HEK293 (cell line): Measurements from ENCODE around the gene PAXX.
A peak's percentile ranks its signal among the peaks of the same experiment; 100 is the strongest.

Experiments used
- CTCF ChIA-PET: fragments of 350-600 bp; formaldehyde crosslinking; extraction: SDS; loops from one replicate; lab custom pipeline; 2021; ENCODE audit warnings: antibody characterized with exemption; lab: Yijun Ruan, JAX
- POLR2A ChIA-PET: fragments of 300-600 bp; formaldehyde crosslinking; extraction: SDS; loops from one replicate; lab custom pipeline; 2020; ENCODE audit warnings: antibody characterized with exemption, inconsistent platforms; lab: Yijun Ruan, JAX
- H3K27ac ChIP-seq: fragments of 200-500 bp; sonication (Bioruptor generic); 2 replicates; pipeline ENCODE4 v1.5.1; 2014; ENCODE audit warnings: low read depth, low read length, control low read depth, inconsistent platforms; ENCODE audit errors: extremely low read depth
- H3K36me3 ChIP-seq, 2 experiments: fragments of 200-500 bp in 1 of 2; sonication (Bioruptor generic) in 1 of 2; 1 replicate in 1 of 2; 2 replicates in 1 of 2; pipeline ENCODE4 v1.5.1; 2014 to 2017; ENCODE audit warnings: inconsistent platforms in 2 of 2, low read length in 2 of 2; ENCODE audit not compliant: control insufficient read depth in 2 of 2, insufficient read depth in 1 of 2
- H3K4me1 ChIP-seq: fragments of 200-500 bp; sonication (Bioruptor generic); 2 replicates; pipeline ENCODE4 v1.5.1; 2014; ENCODE audit warnings: mild to moderate bottlenecking, low read length, inconsistent platforms; ENCODE audit not compliant: control insufficient read depth, insufficient read depth
- H3K4me3 ChIP-seq: 2 replicates; pipeline ENCODE4 v1.5.1; 2011; ENCODE audit warnings: low read depth, mild to moderate bottlenecking, control low read depth, low read length, moderate library complexity
- H3K9me3 ChIP-seq: fragments of 200-500 bp; sonication (Bioruptor generic); 2 replicates; pipeline ENCODE4 v1.5.1; 2014; ENCODE audit warnings: low read depth, low read length, inconsistent platforms; ENCODE audit not compliant: control insufficient read depth, insufficient read depth
- GLIS1 ChIP-seq: fragments of 450-650 bp; formaldehyde crosslinking; IDR thresholded peaks from 2 replicates; pipeline ENCODE4 v1.5.1; 2016; ENCODE audit warnings: missing biosample characterization, missing genetic modification characterization
- GLIS2 ChIP-seq: fragments of 450-650 bp; formaldehyde crosslinking; IDR thresholded peaks from 2 replicates; pipeline ENCODE4 v1.5.1; 2016; ENCODE audit warnings: missing biosample characterization, missing genetic modification characterization
- KLF10 ChIP-seq: fragments of 450-650 bp; IDR thresholded peaks from 2 replicates; pipeline ENCODE4 v1.5.1; 2018; ENCODE audit warnings: missing biosample characterization, mild to moderate bottlenecking, missing genetic modification characterization
- KLF7 ChIP-seq: fragments of 450-650 bp; formaldehyde crosslinking; IDR thresholded peaks from 2 replicates; pipeline ENCODE4 v1.5.1; 2016; ENCODE audit warnings: missing biosample characterization, missing genetic modification characterization, borderline replicate concordance
- ZNF10 ChIP-seq: fragments of 450-650 bp; formaldehyde crosslinking; IDR thresholded peaks from 2 replicates; pipeline ENCODE4 v1.5.1; 2017; ENCODE audit warnings: missing biosample characterization, missing genetic modification characterization
- ZNF184 ChIP-seq: fragments of 450-650 bp; IDR thresholded peaks from 2 replicates; pipeline ENCODE4 v1.5.1; 2018; ENCODE audit warnings: missing biosample characterization, mild to moderate bottlenecking, missing genetic modification characterization
- ZNF223 ChIP-seq: fragments of 450-650 bp; formaldehyde crosslinking; IDR thresholded peaks from 2 replicates; pipeline ENCODE4 v1.5.1; 2016; ENCODE audit warnings: missing biosample characterization, missing genetic modification characterization
- ZNF549 ChIP-seq: fragments of 450-650 bp; IDR thresholded peaks from 2 replicates; pipeline ENCODE4 v1.5.1; 2018; ENCODE audit warnings: missing biosample characterization, missing genetic modification characterization, mild to moderate bottlenecking, inconsistent platforms, moderate library complexity
- ZNF558 ChIP-seq: fragments of 450-650 bp; formaldehyde crosslinking; IDR thresholded peaks from 2 replicates; pipeline ENCODE4 v1.5.1; 2016; ENCODE audit warnings: missing biosample characterization, missing genetic modification characterization
- TF ChIP-seq, protein P1 (sequence below): fragments of 450-650 bp; formaldehyde crosslinking; IDR thresholded peaks from 2 replicates; pipeline ENCODE4 v1.5.1; 2016; ENCODE audit warnings: missing biosample characterization, missing genetic modification characterization, borderline replicate concordance
- TF ChIP-seq, protein P2 (sequence below): fragments of 450-650 bp; formaldehyde crosslinking; IDR thresholded peaks from 2 replicates; pipeline ENCODE4 v1.5.1; 2016; ENCODE audit warnings: missing biosample characterization, missing genetic modification characterization
- TF ChIP-seq, protein P3 (sequence below): fragments of 450-650 bp; formaldehyde crosslinking; conservative IDR thresholded peaks from 2 replicates; pipeline ENCODE4 v1.5.1; 2016; ENCODE audit warnings: low read depth, missing biosample characterization, missing genetic modification characterization
- TF ChIP-seq, protein P4 (sequence below): fragments of 450-650 bp; formaldehyde crosslinking; IDR thresholded peaks from 2 replicates; pipeline ENCODE4 v1.5.1; 2016; ENCODE audit warnings: missing biosample characterization, missing genetic modification characterization
- TF ChIP-seq, protein P5 (sequence below): fragments of 450-650 bp; formaldehyde crosslinking; IDR thresholded peaks from 2 replicates; pipeline ENCODE4 v1.5.1; 2016; ENCODE audit warnings: missing biosample characterization, missing genetic modification characterization

Gene PAXX

DNA sequence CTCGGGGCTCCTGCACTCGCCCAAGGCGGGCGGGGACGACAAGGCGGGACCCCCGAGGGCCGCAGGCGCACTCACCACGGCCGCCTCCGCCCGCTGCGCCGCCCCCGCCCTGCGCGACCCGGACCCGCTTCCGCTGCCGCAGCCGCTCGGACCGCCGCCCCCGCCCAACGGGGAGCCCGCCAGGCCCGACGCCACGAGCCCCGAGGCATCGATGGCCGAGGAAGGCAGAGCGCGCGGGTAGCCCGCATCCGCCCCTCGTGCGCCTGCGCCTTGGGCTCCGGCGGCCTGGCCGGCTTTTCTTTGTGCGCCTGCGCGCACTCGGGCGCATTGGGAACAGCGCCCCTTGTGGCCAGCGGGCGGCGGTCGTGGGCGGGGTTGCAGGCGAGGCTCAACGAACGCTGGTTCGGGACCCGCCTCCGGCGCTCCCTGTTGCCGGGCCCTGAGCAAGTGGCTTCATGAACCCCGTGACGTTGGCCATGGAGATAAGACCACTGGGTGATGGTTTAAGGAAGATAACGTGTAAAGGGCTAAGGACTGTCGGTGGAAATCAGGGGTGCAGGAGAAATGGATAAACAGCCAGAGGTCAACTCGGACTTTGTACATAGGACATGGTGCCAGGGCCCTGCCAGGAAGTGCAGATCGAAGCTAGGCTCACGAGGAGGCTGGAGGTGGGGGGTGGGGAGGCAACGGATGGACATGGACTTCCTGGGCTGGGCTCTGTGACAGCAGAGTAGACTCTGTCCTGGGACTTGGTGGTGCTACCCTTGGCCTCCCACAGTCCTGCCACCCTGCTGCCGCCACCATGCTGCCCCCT, 47.5 kb upstream of the PAXX start, which contains the start of the genes C8G and FBXW5 (continued):
- TF ChIP-seq, protein P1, sequence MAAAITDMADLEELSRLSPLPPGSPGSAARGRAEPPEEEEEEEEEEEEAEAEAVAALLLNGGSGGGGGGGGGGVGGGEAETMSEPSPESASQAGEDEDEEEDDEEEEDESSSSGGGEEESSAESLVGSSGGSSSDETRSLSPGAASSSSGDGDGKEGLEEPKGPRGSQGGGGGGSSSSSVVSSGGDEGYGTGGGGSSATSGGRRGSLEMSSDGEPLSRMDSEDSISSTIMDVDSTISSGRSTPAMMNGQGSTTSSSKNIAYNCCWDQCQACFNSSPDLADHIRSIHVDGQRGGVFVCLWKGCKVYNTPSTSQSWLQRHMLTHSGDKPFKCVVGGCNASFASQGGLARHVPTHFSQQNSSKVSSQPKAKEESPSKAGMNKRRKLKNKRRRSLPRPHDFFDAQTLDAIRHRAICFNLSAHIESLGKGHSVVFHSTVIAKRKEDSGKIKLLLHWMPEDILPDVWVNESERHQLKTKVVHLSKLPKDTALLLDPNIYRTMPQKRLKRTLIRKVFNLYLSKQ (tag by site-specific recombination), result no peak
- TF ChIP-seq KLF7 (tag by site-specific recombination) (peak; percentile 84; the same call in 1 of the 2 replicates), ZNF558 (no peak)

DNA sequence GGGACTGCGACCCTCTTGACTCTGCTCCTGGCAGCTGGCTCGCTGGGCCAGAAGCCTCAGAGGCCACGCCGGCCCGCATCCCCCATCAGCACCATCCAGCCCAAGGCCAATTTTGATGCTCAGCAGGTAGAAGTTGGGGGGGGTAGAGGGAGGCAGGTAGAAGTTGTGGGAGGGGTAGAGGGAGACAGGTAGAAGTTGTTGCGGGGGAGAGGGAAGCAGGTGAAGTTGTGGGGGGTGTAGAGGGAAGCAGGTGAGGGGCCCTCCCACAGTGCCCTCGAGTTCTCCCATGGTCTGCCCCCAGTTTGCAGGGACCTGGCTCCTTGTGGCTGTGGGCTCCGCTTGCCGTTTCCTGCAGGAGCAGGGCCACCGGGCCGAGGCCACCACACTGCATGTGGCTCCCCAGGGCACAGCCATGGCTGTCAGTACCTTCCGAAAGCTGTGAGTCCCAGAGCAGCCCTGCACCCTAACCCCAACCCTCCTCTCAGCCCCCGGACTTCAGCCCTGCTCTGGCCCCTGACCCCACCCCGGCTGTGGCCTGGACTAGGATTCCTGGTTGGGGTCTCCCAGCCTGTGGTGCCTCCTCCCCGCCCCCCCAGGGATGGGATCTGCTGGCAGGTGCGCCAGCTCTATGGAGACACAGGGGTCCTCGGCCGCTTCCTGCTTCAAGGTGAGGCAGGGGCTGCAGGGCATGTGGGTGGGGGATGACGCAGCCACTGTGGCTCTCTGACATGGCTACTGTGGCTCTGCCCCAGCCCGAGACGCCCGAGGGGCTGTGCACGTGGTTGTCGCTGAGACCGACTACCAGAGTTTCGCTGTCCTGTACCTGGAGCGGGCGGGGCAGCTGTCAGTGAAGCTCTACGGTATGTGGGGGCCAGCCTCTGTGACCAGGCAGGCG, 46.6 kb upstream of the PAXX start:
- no peak overlapping the region for H3K4me3 ChIP-seq
- H3K4me1 ChIP-seq, result no peaks in the 10 kb centered on the region; the same call in 1 of the 2 replicates
- H3K27ac ChIP-seq, result no peak overlapping the region
- CTCF ChIA-PET, result interaction anchor here (0.6 to 5.7 kb wide), 13 partner anchors 9 to 281 kb away, joined by 3 to 119 read pairs (median 4); partner anchors contain the start of genes PAXX, RNF224 and TRAF2
- no peaks in the 10 kb centered on the region for H3K9me3 ChIP-seq
- POLR2A ChIA-PET, result interaction anchor here (1.6 kb wide), 1 partner anchor 89 kb away, joined by 3 read pairs; no protein-coding TSS in a partner anchor
- peaks cover 0 to 28% of the 10 kb centered on the region in 2 experiments; a peak in 1 of 3 replicates for H3K36me3 ChIP-seq
- TF ChIP-seq GLIS1 (tag by site-specific recombination) (peak; percentile 68), ZNF184 (tag by site-specific recombination) (no peak), ZNF549 (tag by site-specific recombination) (no peak), ZNF223 (tag by site-specific recombination) (no peak), KLF10 (tag by site-specific recombination) (no peak), GLIS2 (tag by site-specific recombination) (peak; percentile 66), ZNF10 (peak; percentile 64; the same call in 1 of the 2 replicates)
- TF ChIP-seq, protein P2, sequence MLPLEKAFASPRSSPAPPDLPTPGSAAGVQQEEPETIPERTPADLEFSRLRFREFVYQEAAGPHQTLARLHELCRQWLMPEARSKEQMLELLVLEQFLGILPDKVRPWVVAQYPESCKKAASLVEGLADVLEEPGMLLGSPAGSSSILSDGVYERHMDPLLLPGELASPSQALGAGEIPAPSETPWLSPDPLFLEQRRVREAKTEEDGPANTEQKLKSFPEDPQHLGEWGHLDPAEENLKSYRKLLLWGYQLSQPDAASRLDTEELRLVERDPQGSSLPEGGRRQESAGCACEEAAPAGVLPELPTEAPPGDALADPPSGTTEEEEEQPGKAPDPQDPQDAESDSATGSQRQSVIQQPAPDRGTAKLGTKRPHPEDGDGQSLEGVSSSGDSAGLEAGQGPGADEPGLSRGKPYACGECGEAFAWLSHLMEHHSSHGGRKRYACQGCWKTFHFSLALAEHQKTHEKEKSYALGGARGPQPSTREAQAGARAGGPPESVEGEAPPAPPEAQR (tag by site-specific recombination), result no peak
- TF ChIP-seq, protein P3, sequence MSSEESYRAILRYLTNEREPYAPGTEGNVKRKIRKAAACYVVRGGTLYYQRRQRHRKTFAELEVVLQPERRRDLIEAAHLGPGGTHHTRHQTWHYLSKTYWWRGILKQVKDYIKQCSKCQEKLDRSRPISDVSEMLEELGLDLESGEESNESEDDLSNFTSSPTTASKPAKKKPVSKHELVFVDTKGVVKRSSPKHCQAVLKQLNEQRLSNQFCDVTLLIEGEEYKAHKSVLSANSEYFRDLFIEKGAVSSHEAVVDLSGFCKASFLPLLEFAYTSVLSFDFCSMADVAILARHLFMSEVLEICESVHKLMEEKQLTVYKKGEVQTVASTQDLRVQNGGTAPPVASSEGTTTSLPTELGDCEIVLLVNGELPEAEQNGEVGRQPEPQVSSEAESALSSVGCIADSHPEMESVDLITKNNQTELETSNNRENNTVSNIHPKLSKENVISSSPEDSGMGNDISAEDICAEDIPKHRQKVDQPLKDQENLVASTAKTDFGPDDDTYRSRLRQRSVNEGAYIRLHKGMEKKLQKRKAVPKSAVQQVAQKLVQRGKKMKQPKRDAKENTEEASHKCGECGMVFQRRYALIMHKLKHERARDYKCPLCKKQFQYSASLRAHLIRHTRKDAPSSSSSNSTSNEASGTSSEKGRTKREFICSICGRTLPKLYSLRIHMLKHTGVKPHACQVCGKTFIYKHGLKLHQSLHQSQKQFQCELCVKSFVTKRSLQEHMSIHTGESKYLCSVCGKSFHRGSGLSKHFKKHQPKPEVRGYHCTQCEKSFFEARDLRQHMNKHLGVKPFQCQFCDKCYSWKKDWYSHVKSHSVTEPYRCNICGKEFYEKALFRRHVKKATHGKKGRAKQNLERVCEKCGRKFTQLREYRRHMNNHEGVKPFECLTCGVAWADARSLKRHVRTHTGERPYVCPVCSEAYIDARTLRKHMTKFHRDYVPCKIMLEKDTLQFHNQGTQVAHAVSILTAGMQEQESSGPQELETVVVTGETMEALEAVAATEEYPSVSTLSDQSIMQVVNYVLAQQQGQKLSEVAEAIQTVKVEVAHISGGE, result no peak
- TF ChIP-seq, protein P4, sequence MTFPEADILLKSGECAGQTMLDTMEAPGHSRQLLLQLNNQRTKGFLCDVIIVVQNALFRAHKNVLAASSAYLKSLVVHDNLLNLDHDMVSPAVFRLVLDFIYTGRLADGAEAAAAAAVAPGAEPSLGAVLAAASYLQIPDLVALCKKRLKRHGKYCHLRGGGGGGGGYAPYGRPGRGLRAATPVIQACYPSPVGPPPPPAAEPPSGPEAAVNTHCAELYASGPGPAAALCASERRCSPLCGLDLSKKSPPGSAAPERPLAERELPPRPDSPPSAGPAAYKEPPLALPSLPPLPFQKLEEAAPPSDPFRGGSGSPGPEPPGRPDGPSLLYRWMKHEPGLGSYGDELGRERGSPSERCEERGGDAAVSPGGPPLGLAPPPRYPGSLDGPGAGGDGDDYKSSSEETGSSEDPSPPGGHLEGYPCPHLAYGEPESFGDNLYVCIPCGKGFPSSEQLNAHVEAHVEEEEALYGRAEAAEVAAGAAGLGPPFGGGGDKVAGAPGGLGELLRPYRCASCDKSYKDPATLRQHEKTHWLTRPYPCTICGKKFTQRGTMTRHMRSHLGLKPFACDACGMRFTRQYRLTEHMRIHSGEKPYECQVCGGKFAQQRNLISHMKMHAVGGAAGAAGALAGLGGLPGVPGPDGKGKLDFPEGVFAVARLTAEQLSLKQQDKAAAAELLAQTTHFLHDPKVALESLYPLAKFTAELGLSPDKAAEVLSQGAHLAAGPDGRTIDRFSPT, result 0 out of 2 replicates have a peak, but pooled peaks have one; percentile 3
- TF ChIP-seq, protein P5, sequence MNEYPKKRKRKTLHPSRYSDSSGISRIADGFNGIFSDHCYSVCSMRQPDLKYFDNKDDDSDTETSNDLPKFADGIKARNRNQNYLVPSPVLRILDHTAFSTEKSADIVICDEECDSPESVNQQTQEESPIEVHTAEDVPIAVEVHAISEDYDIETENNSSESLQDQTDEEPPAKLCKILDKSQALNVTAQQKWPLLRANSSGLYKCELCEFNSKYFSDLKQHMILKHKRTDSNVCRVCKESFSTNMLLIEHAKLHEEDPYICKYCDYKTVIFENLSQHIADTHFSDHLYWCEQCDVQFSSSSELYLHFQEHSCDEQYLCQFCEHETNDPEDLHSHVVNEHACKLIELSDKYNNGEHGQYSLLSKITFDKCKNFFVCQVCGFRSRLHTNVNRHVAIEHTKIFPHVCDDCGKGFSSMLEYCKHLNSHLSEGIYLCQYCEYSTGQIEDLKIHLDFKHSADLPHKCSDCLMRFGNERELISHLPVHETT (tag by site-specific recombination), result no peak
